OCI-LY3 (cell line): ENCODE data around the gene EPHB6.

ENCODE experiments used
- H2AFZ ChIP-seq: fragments of 200-600, 300-600 bp; shearing (Covaris generic); 2 replicates; pipeline ENCODE4 v1.6.0; 2014; ENCODE audit warnings: antibody characterized with exemption, low read depth, low read length
- H3K27ac ChIP-seq: fragments of 200-600, 300-600 bp; sonication (generic); 2 replicates; pipeline ENCODE4 v1.5.1; 2014; ENCODE audit warnings: mild to moderate bottlenecking, low read length, moderate library complexity, mixed read lengths
- H3K27me3 ChIP-seq: fragments of 200-600, 300-600 bp; sonication (generic); 2 replicates; pipeline ENCODE4 v1.6.1; 2014; ENCODE audit warnings: low read depth, low read length, mixed read lengths
- H3K36me3 ChIP-seq: fragments of 200-600, 300-600 bp; sonication (generic); replicated peaks from 2 replicates; pipeline ENCODE3; 2014; ENCODE audit warnings: low read depth, low read length, mixed read lengths
- H3K4me1 ChIP-seq: fragments of 300-600, 200-600 bp; sonication (generic); 2 replicates; pipeline ENCODE4 v1.6.1; 2014; ENCODE audit warnings: low read length, mixed read lengths
- H3K4me2 ChIP-seq: fragments of 200-600, 300-600 bp; sonication (generic); 2 replicates; pipeline ENCODE4 v1.6.1; 2014; ENCODE audit warnings: low read length, mixed read lengths
- H3K4me3 ChIP-seq: fragments of 300-600, 200-600 bp; sonication (generic); 2 replicates; pipeline ENCODE4 v1.5.1; 2014; ENCODE audit warnings: antibody characterized with exemption, mild to moderate bottlenecking, low read length, moderate library complexity
- H3K79me2 ChIP-seq: fragments of 300-600, 200-600 bp; shearing (Covaris generic); 2 replicates; pipeline ENCODE4 v1.6.1; 2014; ENCODE audit warnings: mild to moderate bottlenecking, low read length, mixed read lengths
- H3K9ac ChIP-seq: fragments of 300-600, 200-600 bp; shearing (Covaris generic); 2 replicates; pipeline ENCODE4 v1.6.0; 2014; ENCODE audit warnings: mild to moderate bottlenecking, low read length, moderate library complexity
- H3K9me3 ChIP-seq: fragments of 200-600, 300-600 bp; shearing (Covaris generic); 2 replicates; pipeline ENCODE4 v1.6.1; 2014; ENCODE audit warnings: low read length, mixed read lengths; ENCODE audit not compliant: insufficient read depth
- H4K20me1 ChIP-seq: fragments of 200-600, 300-600 bp; sonication (generic); 2 replicates; pipeline ENCODE4 v1.6.1; 2016; ENCODE audit warnings: low read length, mixed read lengths; ENCODE audit not compliant: insufficient read depth
- CTCF ChIP-seq: fragments of 200-600, 300-600 bp; sonication (generic); IDR thresholded peaks from 2 replicates; pipeline ENCODE4 v1.5.1; 2014; ENCODE audit warnings: antibody characterized with exemption, low read length, low read depth
- EZH2phosphoT487 ChIP-seq: fragments of 200-600 bp; shearing (Covaris generic); IDR thresholded peaks from 2 replicates; pipeline ENCODE4 v1.6.1; 2018; ENCODE audit warnings: antibody characterized with exemption, mixed run types, low read depth

EPHB6 gene

GRCh38 chr7:142918901-142919300 is 64.0 kb downstream of the EPHB6 start:
- no peak overlapping the region for H3K9ac ChIP-seq
- peaks cover 31% of the 10 kb centered on the region for H3K27me3 ChIP-seq
- no peaks in the 10 kb centered on the region for H4K20me1 ChIP-seq
- TF ChIP-seq EZH2phosphoT487 (no peak), CTCF (no peak)
- H3K4me1 ChIP-seq, result no peaks in the 10 kb centered on the region
- H3K27ac ChIP-seq, result no peak overlapping the region
- H3K9me3 ChIP-seq, result no peaks in the 10 kb centered on the region
- H3K4me2 ChIP-seq, result no peak overlapping the region
- no peak overlapping the region for H2AFZ ChIP-seq
- no peak overlapping the region for H3K4me3 ChIP-seq
- no peaks in the 10 kb centered on the region for H3K79me2 ChIP-seq
- H3K36me3 ChIP-seq, result no peaks in the 10 kb centered on the region

GRCh38 chr7:142919656-142920055 is 64.8 kb downstream of the EPHB6 start:
- H2AFZ ChIP-seq, result no peak overlapping the region
- no peaks in the 10 kb centered on the region for H3K36me3 ChIP-seq
- no peak overlapping the region for H3K27ac ChIP-seq
- no peak overlapping the region for H3K4me3 ChIP-seq
- TF ChIP-seq CTCF, result no peak
- no peak for TF ChIP-seq EZH2phosphoT487
- H3K27me3 ChIP-seq, result peaks cover 26% of the 10 kb centered on the region
- no peaks in the 10 kb centered on the region for H3K9me3 ChIP-seq
- H3K4me1 ChIP-seq, result no peaks in the 10 kb centered on the region
- H3K79me2 ChIP-seq, result no peaks in the 10 kb centered on the region
- no peak overlapping the region for H3K4me2 ChIP-seq
- H3K9ac ChIP-seq, result no peak overlapping the region
- H4K20me1 ChIP-seq, result no peaks in the 10 kb centered on the region
